Stimulated activated naive B cell treated with anti-CD40 and anti-IgM and Interleukin-4, amounts not matched to agents 10 μg/mL and 1 μg/mL and 100 μg/mL, for 72 hours (primary cell): Measurements from ENCODE around the gene ARL5C.

Experiments used
- ATAC-seq, 2 donors: fragments of 150-1000 bp; cut with Tn5 transposase; replicated peaks; 2 replicates each; pipeline ENCODE4 v1.10.0; 2021; ENCODE audit warnings: moderate library complexity in 1 of 2
- DNase-seq: peaks from one replicate; pipeline ENCODE4 v3.0.0; 2021
- H3K27ac Mint-ChIP-seq: one replicate; pipeline ENCODE4 v1.8.0; 2022; ENCODE audit warnings: mild to moderate bottlenecking, mixed read lengths
- H3K27me3 Mint-ChIP-seq, 2 donors: one replicate each; pipeline ENCODE4 v1.8.0; 2022; ENCODE audit warnings: mixed read lengths in 2 of 2
- H3K36me3 Mint-ChIP-seq, 2 donors: one replicate each; pipeline ENCODE4 v1.8.0; 2022; ENCODE audit warnings: mixed read lengths in 2 of 2, mild to moderate bottlenecking in 1 of 2
- H3K4me1 Mint-ChIP-seq, 2 donors: one replicate each; pipeline ENCODE4 v1.8.0; 2022; ENCODE audit warnings: mixed read lengths in 2 of 2, mild to moderate bottlenecking in 1 of 2
- H3K4me3 Mint-ChIP-seq, 2 donors: one replicate each; pipeline ENCODE4 v1.8.0; 2022; ENCODE audit warnings: mild to moderate bottlenecking in 2 of 2, mixed read lengths in 2 of 2, moderate library complexity in 1 of 2
- H3K9me3 Mint-ChIP-seq, 2 donors: one replicate each; pipeline ENCODE4 v1.8.0; 2022; ENCODE audit warnings: mixed read lengths in 2 of 2, mild to moderate bottlenecking in 1 of 2

The ARL5C gene

DNA sequence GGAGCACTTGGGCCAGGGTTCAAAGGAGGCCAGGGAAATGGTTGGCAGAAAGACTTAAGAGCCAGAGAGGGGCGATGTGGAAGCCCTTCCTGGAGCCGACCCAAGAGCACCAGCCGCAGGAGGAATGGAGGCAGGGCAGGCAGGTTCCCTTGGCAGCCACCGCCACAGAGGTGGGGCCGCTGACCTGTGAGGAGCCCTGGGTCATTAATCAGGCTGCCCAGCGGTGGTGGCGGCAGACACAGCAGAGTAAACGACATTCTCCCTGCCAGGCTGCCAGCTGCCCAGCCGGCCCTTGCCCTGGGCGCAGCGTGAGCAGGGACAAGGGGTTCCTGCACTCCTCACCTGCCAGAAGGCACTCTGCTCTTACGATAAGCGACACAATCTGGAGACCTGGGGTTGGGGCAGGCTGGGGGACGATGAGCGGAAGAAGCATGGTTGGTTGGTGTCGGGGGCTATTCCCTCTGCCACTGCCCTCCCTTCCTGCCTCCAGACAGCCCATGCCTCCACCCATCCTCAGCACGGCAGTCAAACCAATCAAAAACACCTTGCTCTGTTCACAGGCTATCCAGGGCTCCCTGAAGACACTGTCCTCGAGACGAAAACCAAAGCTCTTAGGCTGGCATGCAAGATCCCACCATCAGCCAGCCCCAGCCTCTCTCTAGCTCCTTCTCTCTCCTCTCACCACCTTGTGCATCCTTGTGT is 55.4 kb downstream of the ARL5C start:
- no peak for ATAC-seq
- no peak for DNase-seq
- H3K4me1 Mint-ChIP-seq: peaks cover 0 to 4% of the 10 kb centered on the region in 2 donors
- peaks cover 0 to 4% of the 10 kb centered on the region in 2 donors for H3K9me3 Mint-ChIP-seq
- no peak overlapping the region for H3K4me3 Mint-ChIP-seq
- H3K27ac Mint-ChIP-seq: no peak overlapping the region
- peaks cover 4 to 7% of the 10 kb centered on the region in 2 donors for H3K27me3 Mint-ChIP-seq
- H3K36me3 Mint-ChIP-seq: no peaks in the 10 kb centered on the region

GRCh38 chr17:39108461-39109375 is 57.2 kb downstream of the ARL5C start:
- no peak overlapping the region for H3K4me3 Mint-ChIP-seq
- DNase-seq (no peak), ATAC-seq (no peak)
- no peaks in the 10 kb centered on the region for H3K4me1 Mint-ChIP-seq
- no peak overlapping the region for H3K27ac Mint-ChIP-seq
- H3K27me3 Mint-ChIP-seq: peaks cover 4 to 7% of the 10 kb centered on the region in 2 donors
- H3K9me3 Mint-ChIP-seq: no peaks in the 10 kb centered on the region
- no peaks in the 10 kb centered on the region for H3K36me3 Mint-ChIP-seq

DNA sequence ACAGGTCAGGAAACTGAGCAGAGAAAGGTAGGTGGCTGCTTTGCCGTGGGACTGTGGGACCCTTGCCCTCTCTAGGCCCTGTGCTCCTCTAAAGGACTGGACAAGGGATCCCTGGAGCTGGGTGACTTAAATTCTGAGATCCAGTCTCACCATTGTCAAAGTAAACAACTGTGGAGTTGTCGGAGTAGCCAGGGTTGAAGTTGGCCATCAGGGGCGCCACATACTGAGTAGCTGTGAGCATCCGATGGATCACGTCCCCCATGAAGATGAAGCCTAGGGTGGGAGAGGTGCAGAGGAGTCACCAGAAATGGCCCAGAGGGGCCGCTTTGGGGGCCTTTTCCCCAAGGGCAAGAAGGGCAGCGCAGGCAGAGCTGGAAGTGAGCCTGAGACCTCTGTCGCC is 58.0 kb downstream of the ARL5C start:
- Mint-ChIP-seq H3K36me3 (no peaks in the 10 kb centered on the region), H3K4me1 (no peaks in the 10 kb centered on the region), H3K4me3 (no peak overlapping the region), H3K9me3 (no peaks in the 10 kb centered on the region), H3K27ac (no peak overlapping the region), H3K27me3 (peaks cover 4 to 7% of the 10 kb centered on the region in 2 donors)
- no peak for ATAC-seq
- no peak for DNase-seq

- H3K27ac Mint-ChIP-seq: no peak overlapping the region
- ATAC-seq (no peak), DNase-seq (no peak)
- no peak overlapping the region for H3K4me3 Mint-ChIP-seq
- H3K27me3 Mint-ChIP-seq: peaks cover 4 to 7% of the 10 kb centered on the region in 2 donors
- no peaks in the 10 kb centered on the region for H3K36me3 Mint-ChIP-seq
- H3K9me3 Mint-ChIP-seq: no peaks in the 10 kb centered on the region
- H3K4me1 Mint-ChIP-seq: peaks cover 0 to 3% of the 10 kb centered on the region in 2 donors
These were observed 58.8 kb downstream of the ARL5C start for GRCh38 chr17:39107155-39107554.
